T-helper 1 cell treated with Interleukin-12 subunit alpha and Interleukin-12 subunit beta and Interleukin-4 antibody, amounts not matched to agents 30 μg/mL and 1 μg/mL, for 36 hours (primary cell): ENCODE measurements around the gene ATXN10.

ENCODE experiments used
- H3K27ac Mint-ChIP-seq: one replicate; pipeline ENCODE4 v1.8.0; 2021; ENCODE audit warnings: mild to moderate bottlenecking, mixed read lengths
- H3K27me3 Mint-ChIP-seq: one replicate; pipeline ENCODE4 v1.8.0; 2021; ENCODE audit warnings: low read depth, mixed read lengths
- H3K36me3 Mint-ChIP-seq: one replicate; pipeline ENCODE4 v1.8.0; 2021; ENCODE audit warnings: low read depth, mixed read lengths
- H3K4me1 Mint-ChIP-seq: one replicate; pipeline ENCODE4 v1.8.0; 2021; ENCODE audit warnings: low read depth, mixed read lengths
- H3K4me3 Mint-ChIP-seq: one replicate; pipeline ENCODE4 v1.8.0; 2021; ENCODE audit warnings: mild to moderate bottlenecking, moderate library complexity, mixed read lengths
- H3K9me3 Mint-ChIP-seq: one replicate; pipeline ENCODE4 v1.8.0; 2021; ENCODE audit warnings: mixed read lengths

The ATXN10 gene

GRCh38 chr22:45832959-45833580 is 161.4 kb downstream of the ATXN10 start:
- Mint-ChIP-seq H3K9me3 (no peaks in the 10 kb centered on the region), H3K36me3 (no peaks in the 10 kb centered on the region), H3K27me3 (no peaks in the 10 kb centered on the region), H3K4me3 (no peak overlapping the region), H3K27ac (no peak overlapping the region), H3K4me1 (no peaks in the 10 kb centered on the region)

DNA sequence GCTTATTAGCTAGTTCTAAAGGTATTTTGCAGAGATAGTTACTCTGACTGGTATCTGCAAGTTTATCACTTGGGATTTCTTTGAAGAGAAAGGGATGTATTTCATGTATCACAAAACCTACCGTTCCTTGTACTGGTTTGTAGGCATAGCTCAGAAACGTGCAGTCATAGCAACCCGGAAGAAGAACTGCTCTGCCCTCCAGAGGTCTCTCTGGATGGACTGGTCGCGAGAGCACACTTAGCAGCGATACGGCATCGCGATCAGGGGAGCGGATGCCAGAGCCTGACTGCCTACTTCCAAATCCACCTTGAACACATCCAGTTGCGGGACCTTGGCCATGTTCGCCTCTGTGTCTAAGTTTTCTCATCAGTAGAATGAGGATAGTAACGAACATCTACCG is 162.0 kb downstream of the ATXN10 start:
- H3K27ac Mint-ChIP-seq, result no peak overlapping the region
- no peaks in the 10 kb centered on the region for H3K36me3 Mint-ChIP-seq
- H3K4me1 Mint-ChIP-seq, result no peaks in the 10 kb centered on the region
- H3K27me3 Mint-ChIP-seq, result no peaks in the 10 kb centered on the region
- no peak overlapping the region for H3K4me3 Mint-ChIP-seq
- no peaks in the 10 kb centered on the region for H3K9me3 Mint-ChIP-seq

DNA sequence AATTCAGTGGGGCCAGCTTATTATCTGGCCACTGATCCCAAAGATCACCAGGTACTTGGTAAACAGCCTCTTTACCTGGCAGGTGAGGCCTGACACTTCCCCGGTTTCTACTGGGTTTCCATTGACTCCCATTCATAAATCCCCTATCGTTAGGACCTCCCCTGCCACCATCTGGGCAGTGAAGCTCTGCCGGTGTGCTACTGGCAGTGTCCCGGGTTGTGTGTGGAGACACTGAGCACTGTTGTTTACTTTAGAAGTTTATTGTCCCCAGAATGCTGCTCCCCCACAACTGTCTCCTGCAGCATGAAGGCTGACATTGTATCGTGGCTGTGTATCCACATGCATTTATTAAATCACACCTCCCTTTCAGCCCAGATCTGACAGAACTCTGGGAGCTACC is 162.6 kb downstream of the ATXN10 start:
- H3K27ac Mint-ChIP-seq, result no peak overlapping the region
- no peak overlapping the region for H3K4me3 Mint-ChIP-seq
- H3K4me1 Mint-ChIP-seq, result no peaks in the 10 kb centered on the region
- no peaks in the 10 kb centered on the region for H3K9me3 Mint-ChIP-seq
- H3K36me3 Mint-ChIP-seq, result no peaks in the 10 kb centered on the region
- no peaks in the 10 kb centered on the region for H3K27me3 Mint-ChIP-seq

DNA sequence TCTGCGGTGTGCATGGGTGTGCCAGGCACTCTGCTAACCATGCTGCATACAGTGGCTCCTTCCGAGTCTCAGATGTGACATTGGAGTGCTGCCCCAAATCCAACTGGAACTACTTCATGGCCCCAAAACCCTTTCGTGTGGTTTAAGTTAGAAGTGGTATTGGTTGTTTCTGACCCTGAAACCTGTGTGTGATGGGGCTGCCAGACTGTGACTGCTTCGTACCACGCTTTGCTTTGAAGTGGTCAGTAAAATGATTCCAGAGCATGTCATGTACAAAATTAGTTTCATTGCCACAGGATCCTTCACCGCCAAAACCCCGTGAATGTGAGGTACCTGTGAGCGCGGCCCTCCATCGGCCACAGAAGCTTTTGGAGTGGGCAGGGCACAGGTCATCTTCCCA is 163.2 kb downstream of the ATXN10 start:
- Mint-ChIP-seq H3K9me3 (no peaks in the 10 kb centered on the region), H3K27me3 (no peaks in the 10 kb centered on the region), H3K4me1 (no peaks in the 10 kb centered on the region), H3K36me3 (no peaks in the 10 kb centered on the region), H3K4me3 (no peak overlapping the region), H3K27ac (no peak overlapping the region)

GRCh38 chr22:45836418-45837169 is 165.0 kb downstream of the ATXN10 start:
- Mint-ChIP-seq H3K36me3 (no peaks in the 10 kb centered on the region), H3K27me3 (no peaks in the 10 kb centered on the region), H3K9me3 (no peaks in the 10 kb centered on the region), H3K4me3 (no peak overlapping the region), H3K27ac (no peak overlapping the region), H3K4me1 (no peaks in the 10 kb centered on the region)

- Mint-ChIP-seq H3K4me3 (no peak overlapping the region), H3K27me3 (no peaks in the 10 kb centered on the region), H3K9me3 (no peaks in the 10 kb centered on the region), H3K36me3 (peaks cover 1% of the 10 kb centered on the region), H3K27ac (no peak overlapping the region), H3K4me1 (no peaks in the 10 kb centered on the region)
Measured at GRCh38 chr22:45837508-45837907, 165.9 kb downstream of the ATXN10 start.

GRCh38 chr22:45838305-45838887 is 166.8 kb downstream of the ATXN10 start:
- H3K4me3 Mint-ChIP-seq, result no peak overlapping the region
- peaks cover under 1% of the 10 kb centered on the region for H3K4me1 Mint-ChIP-seq
- no peaks in the 10 kb centered on the region for H3K27me3 Mint-ChIP-seq
- no peak overlapping the region for H3K27ac Mint-ChIP-seq
- H3K36me3 Mint-ChIP-seq, result peaks cover 1% of the 10 kb centered on the region
- no peaks in the 10 kb centered on the region for H3K9me3 Mint-ChIP-seq

GRCh38 chr22:45840483-45840882 is 168.8 kb downstream of the ATXN10 start:
- no peaks in the 10 kb centered on the region for H3K9me3 Mint-ChIP-seq
- no peaks in the 10 kb centered on the region for H3K27me3 Mint-ChIP-seq
- H3K27ac Mint-ChIP-seq, result no peak overlapping the region
- peaks cover 9% of the 10 kb centered on the region for H3K36me3 Mint-ChIP-seq
- H3K4me1 Mint-ChIP-seq, result peaks cover 5% of the 10 kb centered on the region
- no peak overlapping the region for H3K4me3 Mint-ChIP-seq

GRCh38 chr22:45842291-45842991 is 170.8 kb downstream of the ATXN10 start:
- Mint-ChIP-seq H3K27me3 (no peaks in the 10 kb centered on the region), H3K4me3 (no peak overlapping the region), H3K36me3 (peaks cover 9% of the 10 kb centered on the region), H3K9me3 (no peaks in the 10 kb centered on the region), H3K4me1 (peaks cover 5% of the 10 kb centered on the region), H3K27ac (no peak overlapping the region)

DNA sequence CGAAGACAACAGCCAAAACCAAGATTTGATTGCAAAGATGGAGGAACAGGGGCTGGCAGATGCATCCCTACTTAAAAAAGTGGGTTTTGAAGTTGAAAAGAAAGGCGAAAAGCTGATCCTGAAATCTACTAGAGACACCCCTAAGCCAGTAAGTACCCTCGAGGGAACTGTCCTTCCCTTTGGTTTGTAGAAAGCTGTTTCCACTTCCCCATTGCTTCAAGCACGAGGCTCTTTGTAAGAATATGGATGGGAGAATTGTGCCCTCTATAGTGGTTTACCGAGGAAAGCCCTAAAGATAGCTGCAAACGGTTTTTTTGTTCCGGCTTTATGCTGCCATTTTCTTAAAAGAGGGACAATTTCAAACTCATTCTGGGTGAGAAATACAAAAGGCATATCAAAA is 171.4 kb downstream of the ATXN10 start:
- no peaks in the 10 kb centered on the region for H3K9me3 Mint-ChIP-seq
- H3K4me1 Mint-ChIP-seq, result peaks cover 5% of the 10 kb centered on the region
- peaks cover 13% of the 10 kb centered on the region for H3K36me3 Mint-ChIP-seq
- no peaks in the 10 kb centered on the region for H3K27me3 Mint-ChIP-seq
- no peak overlapping the region for H3K27ac Mint-ChIP-seq
- no peak overlapping the region for H3K4me3 Mint-ChIP-seq

DNA sequence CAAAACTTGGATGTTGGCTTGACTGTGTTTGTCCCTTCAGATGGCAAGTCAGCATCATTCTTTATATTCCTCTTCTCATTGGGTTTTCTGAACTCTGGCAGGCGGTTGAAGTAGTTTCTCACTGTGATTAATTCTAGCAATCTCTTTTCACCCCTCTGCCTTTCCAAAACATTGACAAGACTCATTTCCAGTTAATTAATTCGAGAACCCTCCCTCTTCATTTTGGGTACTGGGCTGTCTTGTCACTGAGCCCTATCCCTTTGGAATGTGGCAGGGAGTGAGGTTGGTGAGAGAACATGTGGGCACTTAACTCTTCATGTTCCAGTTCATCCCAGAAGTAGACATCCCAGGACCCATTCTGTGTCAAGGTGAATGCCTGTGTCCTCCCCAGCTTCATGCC is 172.4 kb downstream of the ATXN10 start:
- Mint-ChIP-seq H3K27me3 (no peaks in the 10 kb centered on the region), H3K36me3 (peaks cover 21% of the 10 kb centered on the region), H3K4me3 (no peak overlapping the region), H3K4me1 (peaks cover 5% of the 10 kb centered on the region), H3K27ac (no peak overlapping the region), H3K9me3 (peaks cover 5% of the 10 kb centered on the region)

GRCh38 chr22:45845076-45845487 is 173.4 kb downstream of the ATXN10 start:
- no peak overlapping the region for H3K4me3 Mint-ChIP-seq
- no peak overlapping the region for H3K27ac Mint-ChIP-seq
- H3K36me3 Mint-ChIP-seq, result peaks cover 28% of the 10 kb centered on the region
- peaks cover 6% of the 10 kb centered on the region for H3K9me3 Mint-ChIP-seq
- no peaks in the 10 kb centered on the region for H3K27me3 Mint-ChIP-seq
- peaks cover 5% of the 10 kb centered on the region for H3K4me1 Mint-ChIP-seq

DNA sequence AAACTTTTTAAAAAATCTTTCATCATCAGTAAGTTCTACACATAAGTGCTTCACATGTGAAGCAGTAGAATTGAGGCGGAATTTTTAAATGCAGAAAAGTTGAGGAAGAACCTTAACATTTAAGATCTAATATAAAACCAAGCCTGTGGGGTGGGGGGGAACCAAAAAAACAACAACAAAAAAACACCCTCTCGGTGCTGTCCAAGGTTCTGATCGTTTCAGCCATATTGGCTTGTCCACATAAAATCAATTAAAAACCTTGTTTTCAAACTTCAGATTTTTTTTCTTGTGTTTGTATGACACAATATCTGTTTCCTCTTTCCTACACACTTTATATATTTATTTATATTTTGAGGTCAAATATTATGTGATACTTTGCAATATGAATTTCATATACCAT is 175.3 kb downstream of the ATXN10 start:
- H3K36me3 Mint-ChIP-seq, result peaks cover 43% of the 10 kb centered on the region
- H3K27ac Mint-ChIP-seq, result no peak overlapping the region
- H3K4me1 Mint-ChIP-seq, result peaks cover 5% of the 10 kb centered on the region
- no peaks in the 10 kb centered on the region for H3K27me3 Mint-ChIP-seq
- peaks cover 12% of the 10 kb centered on the region for H3K9me3 Mint-ChIP-seq
- H3K4me3 Mint-ChIP-seq, result no peak overlapping the region

- H3K36me3 Mint-ChIP-seq, result peaks cover 44% of the 10 kb centered on the region
- H3K9me3 Mint-ChIP-seq, result peaks cover 23% of the 10 kb centered on the region
- no peak overlapping the region for H3K27ac Mint-ChIP-seq
- no peaks in the 10 kb centered on the region for H3K27me3 Mint-ChIP-seq
- peaks cover under 1% of the 10 kb centered on the region for H3K4me1 Mint-ChIP-seq
- no peak overlapping the region for H3K4me3 Mint-ChIP-seq
Measured at GRCh38 chr22:45848904-45849303, 177.3 kb downstream of the ATXN10 start.

- no peaks in the 10 kb centered on the region for H3K27me3 Mint-ChIP-seq
- peaks cover 38% of the 10 kb centered on the region for H3K36me3 Mint-ChIP-seq
Measured at GRCh38 chr22:45852826-45853225, 181.2 kb downstream of the ATXN10 start.

More at GRCh38 chr22:45852826-45853225, 181.2 kb downstream of the ATXN10 start:
- H3K4me3 Mint-ChIP-seq, result no peak overlapping the region
- peaks cover 23% of the 10 kb centered on the region for H3K9me3 Mint-ChIP-seq
- no peaks in the 10 kb centered on the region for H3K4me1 Mint-ChIP-seq
- no peak overlapping the region for H3K27ac Mint-ChIP-seq
